ENCODE measurements around the gene HIC2. TPM values are rescaled to one million over a fixed set of nuclear protein-coding genes. Genes with fewer than 3 reads are reported as not detected.

HIC2 gene
- total and polyA plus RNA-seq, 9 of the 15 experiments (the other 6 are each of a cell fraction or from before 2014, with no cell fraction given) = 1.7 to 117 (median 35.5) TPM

DNA sequence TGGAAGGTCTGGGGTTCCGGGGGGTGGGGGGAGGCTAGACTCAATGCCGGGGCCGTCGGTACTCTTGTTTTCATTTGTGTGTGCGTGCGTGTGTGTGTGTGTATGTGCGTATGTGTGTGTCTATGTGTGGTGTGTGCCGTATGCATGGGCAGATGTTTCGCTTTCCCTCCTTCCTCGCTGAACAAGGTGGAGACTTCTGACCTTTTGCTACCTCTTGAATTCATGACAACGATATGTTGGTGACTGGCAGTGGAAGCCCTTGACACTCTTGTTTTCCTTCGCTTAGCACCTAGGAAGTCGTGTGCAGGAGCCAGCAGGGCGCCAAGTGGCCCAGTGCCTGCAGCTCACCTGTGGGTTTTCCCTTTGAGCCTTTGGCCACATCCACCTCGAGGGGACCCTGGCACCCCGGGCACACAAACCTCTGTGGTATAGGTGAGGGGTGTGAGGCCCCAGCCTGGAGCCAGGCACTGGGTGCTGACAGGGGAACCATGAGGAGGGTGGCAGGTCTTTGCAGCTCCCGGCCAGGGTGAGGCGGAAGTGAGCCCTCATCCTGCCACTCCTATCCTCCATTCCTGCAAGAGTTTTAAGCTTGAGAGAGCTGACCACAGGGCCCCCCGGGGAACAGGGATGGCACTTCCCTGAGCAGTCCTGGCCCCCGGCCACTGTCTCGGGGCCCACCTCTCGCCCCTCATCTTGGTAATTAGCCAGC lies 30.7 kb downstream of the HIC2 start:
- CTCF ChIA-PET (ENCODE audit: low intra/inter-chr PET ratio) = no interaction called here
- TF ChIP-seq, protein P1, sequence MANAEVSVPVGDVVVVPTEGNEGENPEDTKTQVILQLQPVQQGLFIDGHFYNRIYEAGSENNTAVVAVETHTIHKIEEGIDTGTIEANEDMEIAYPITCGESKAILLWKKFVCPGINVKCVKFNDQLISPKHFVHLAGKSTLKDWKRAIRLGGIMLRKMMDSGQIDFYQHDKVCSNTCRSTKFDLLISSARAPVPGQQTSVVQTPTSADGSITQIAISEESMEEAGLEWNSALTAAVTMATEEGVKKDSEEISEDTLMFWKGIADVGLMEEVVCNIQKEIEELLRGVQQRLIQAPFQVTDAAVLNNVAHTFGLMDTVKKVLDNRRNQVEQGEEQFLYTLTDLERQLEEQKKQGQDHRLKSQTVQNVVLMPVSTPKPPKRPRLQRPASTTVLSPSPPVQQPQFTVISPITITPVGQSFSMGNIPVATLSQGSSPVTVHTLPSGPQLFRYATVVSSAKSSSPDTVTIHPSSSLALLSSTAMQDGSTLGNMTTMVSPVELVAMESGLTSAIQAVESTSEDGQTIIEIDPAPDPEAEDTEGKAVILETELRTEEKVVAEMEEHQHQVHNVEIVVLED (CRISPR knock-in tag; IDR thresholded peaks at IDR 0.05) = no peak
- TF ChIP-seq CTBP1 (IDR thresholded peaks at IDR 0.05; ENCODE audit: borderline replicate concordance) (peak; percentile 48; the same call in 1 of the 2 replicates), PURB (CRISPR knock-in tag; IDR thresholded peaks at IDR 0.05; ENCODE audit: low read depth) (no peak), HMGN3 (IDR thresholded peaks at IDR 0.05; ENCODE audit: borderline replicate concordance, extremely low read depth, insufficient read length, low read depth, low read length) (peak; percentile 32)
- TF ChIP-seq, protein P2, sequence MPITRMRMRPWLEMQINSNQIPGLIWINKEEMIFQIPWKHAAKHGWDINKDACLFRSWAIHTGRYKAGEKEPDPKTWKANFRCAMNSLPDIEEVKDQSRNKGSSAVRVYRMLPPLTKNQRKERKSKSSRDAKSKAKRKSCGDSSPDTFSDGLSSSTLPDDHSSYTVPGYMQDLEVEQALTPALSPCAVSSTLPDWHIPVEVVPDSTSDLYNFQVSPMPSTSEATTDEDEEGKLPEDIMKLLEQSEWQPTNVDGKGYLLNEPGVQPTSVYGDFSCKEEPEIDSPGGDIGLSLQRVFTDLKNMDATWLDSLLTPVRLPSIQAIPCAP (CRISPR knock-in tag; IDR thresholded peaks at IDR 0.05; ENCODE audit: borderline replicate concordance) = no peak
- TF ChIP-seq, protein P3, sequence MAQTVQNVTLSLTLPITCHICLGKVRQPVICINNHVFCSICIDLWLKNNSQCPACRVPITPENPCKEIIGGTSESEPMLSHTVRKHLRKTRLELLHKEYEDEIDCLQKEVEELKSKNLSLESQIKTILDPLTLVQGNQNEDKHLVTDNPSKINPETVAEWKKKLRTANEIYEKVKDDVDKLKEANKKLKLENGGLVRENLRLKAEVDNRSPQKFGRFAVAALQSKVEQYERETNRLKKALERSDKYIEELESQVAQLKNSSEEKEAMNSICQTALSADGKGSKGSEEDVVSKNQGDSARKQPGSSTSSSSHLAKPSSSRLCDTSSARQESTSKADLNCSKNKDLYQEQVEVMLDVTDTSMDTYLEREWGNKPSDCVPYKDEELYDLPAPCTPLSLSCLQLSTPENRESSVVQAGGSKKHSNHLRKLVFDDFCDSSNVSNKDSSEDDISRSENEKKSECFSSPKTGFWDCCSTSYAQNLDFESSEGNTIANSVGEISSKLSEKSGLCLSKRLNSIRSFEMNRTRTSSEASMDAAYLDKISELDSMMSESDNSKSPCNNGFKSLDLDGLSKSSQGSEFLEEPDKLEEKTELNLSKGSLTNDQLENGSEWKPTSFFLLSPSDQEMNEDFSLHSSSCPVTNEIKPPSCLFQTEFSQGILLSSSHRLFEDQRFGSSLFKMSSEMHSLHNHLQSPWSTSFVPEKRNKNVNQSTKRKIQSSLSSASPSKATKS (CRISPR knock-in tag; IDR thresholded peaks at IDR 0.05) = no peak

More for the DNA sequence above, 30.7 kb downstream of the HIC2 start:
- intact Hi-C loops (cut with micrococcal nuclease) = no loop called here
- WGBS (ENCODE audit: insufficient coverage, low coverage, missing lambda C conversion rate) = 87% methylated on average over 22 of the region's 22 CpGs
- H3K79me2 ChIP-seq (ENCODE audit: control insufficient read depth, insufficient read depth, low read length) = peaks cover 42% of the 10 kb centered on the region
- H3K9ac ChIP-seq (ENCODE audit: insufficient read depth in 1 of 2, low read depth in 2 of 2, low read length in 2 of 2) = peak overlapping the region in 1 of 2 experiments; percentile 79; a peak in 2 of 4 replicates
- H3K4me2 ChIP-seq (ENCODE audit: insufficient read depth, low read length) = no peak overlapping the region
- ATAC-seq (peak; percentile 85), DNase-seq (ENCODE audit: extremely low read depth in 1 of 4, low spot score in 3 of 4) (peak; percentile 76 to 89 (median 79)), FAIRE-seq (peak; percentile 69)
- POLR2A ChIA-PET = interaction anchor here (0.6 to 1.2 kb wide), 6 partner anchors 9 to 1912 kb away, joined by 3 to 10 read pairs (median 3); no protein-coding TSS in a partner anchor
- BruUV-seq (replicated peaks) = TSS peak; percentile 29
- no peak overlapping the region for H3K4me3 ChIP-seq
- H3K4me1 ChIP-seq (replicated peaks in 1 of 2; ENCODE audit: control insufficient read depth in 2 of 2, insufficient read depth in 2 of 2, low read length in 2 of 2) = peaks cover 0 to 77% of the 10 kb centered on the region in 2 experiments; a peak in 3 of 5 replicates
- H3K27ac ChIP-seq (ENCODE audit: extremely low read depth, low read depth, low read length) = peak overlapping the region; percentile 45
- H4K20me1 ChIP-seq (replicated peaks; ENCODE audit: control insufficient read depth, insufficient read depth, low read length) = peaks cover 74% of the 10 kb centered on the region
- peaks cover 75% of the 10 kb centered on the region for H3K36me3 ChIP-seq (ENCODE audit: control insufficient read depth, insufficient read depth, low read length)
- no peaks in the 10 kb centered on the region for H3K27me3 ChIP-seq (ENCODE audit: control insufficient read depth in 2 of 2, insufficient read depth in 2 of 2, low read length in 2 of 2)
- no peaks in the 10 kb centered on the region for H3K9me3 ChIP-seq (replicated peaks; ENCODE audit: control insufficient read depth, insufficient read depth, low read depth, low read length)
- no peak overlapping the region for H2AFZ ChIP-seq (ENCODE audit: low read depth, low read length)
- peaks cover 25% of the 10 kb centered on the region for H3K9me1 ChIP-seq (ENCODE audit: control insufficient read depth, insufficient read depth, low read length)
- in situ Hi-C loops (cut with MboI) = no loop called here

Data from K562 (cell line).